Loucy (cell line): ENCODE measurements around the gene SERP1.

Source experiments
- H2AFZ ChIP-seq: fragments of 200-600 bp; sonication (generic); 2 replicates; pipeline ENCODE4 v1.6.0; 2016; ENCODE audit warnings: antibody characterized with exemption, mild to moderate bottlenecking, low read length, moderate library complexity
- H3F3A ChIP-seq: fragments of 200-600 bp; 2 replicates; pipeline ENCODE4 v1.6.0; 2016; ENCODE audit warnings: antibody characterized with exemption, low read depth, mild to moderate bottlenecking
- H3K27me3 ChIP-seq: fragments of 200-600 bp; sonication (generic); 2 replicates; pipeline ENCODE4 v1.6.1; 2014; ENCODE audit warnings: low read length, mild to moderate bottlenecking; ENCODE audit not compliant: insufficient read depth, poor library complexity, severe bottlenecking
- H3K36me3 ChIP-seq: fragments of 200-600 bp; sonication (generic); 2 replicates; pipeline ENCODE4 v1.6.1; 2016; ENCODE audit warnings: low read length; ENCODE audit not compliant: insufficient read depth
- H3K4me1 ChIP-seq: fragments of 200-600 bp; sonication (generic); 2 replicates; pipeline ENCODE4 v1.5.1; 2014; ENCODE audit warnings: low read length, mild to moderate bottlenecking; ENCODE audit not compliant: insufficient read depth, poor library complexity, severe bottlenecking
- H3K4me2 ChIP-seq: fragments of 200-600 bp; sonication (generic); 2 replicates; pipeline ENCODE4 v1.6.0; 2014; ENCODE audit warnings: antibody characterized with exemption, low read length, low read depth, mild to moderate bottlenecking; ENCODE audit not compliant: poor library complexity, severe bottlenecking
- H3K4me3 ChIP-seq: fragments of 200-600 bp; sonication (generic); 2 replicates; pipeline ENCODE4 v1.5.1; 2014; ENCODE audit warnings: low read length, mild to moderate bottlenecking, mixed read lengths; ENCODE audit not compliant: poor library complexity, severe bottlenecking
- H3K79me2 ChIP-seq: fragments of 200-600 bp; sonication (generic); 2 replicates; pipeline ENCODE4 v1.6.1; 2014; ENCODE audit warnings: low read length; ENCODE audit not compliant: insufficient read depth
- H3K9ac ChIP-seq: fragments of 200-600 bp; sonication (generic); 2 replicates; pipeline ENCODE4 v1.6.0; 2014; ENCODE audit warnings: mild to moderate bottlenecking, low read depth, low read length, moderate library complexity; ENCODE audit not compliant: poor library complexity, severe bottlenecking
- H3K9me2 ChIP-seq: fragments of 200-600 bp; sonication (generic); replicated peaks from 2 replicates; pipeline ENCODE4 v1.6.1; 2016; ENCODE audit warnings: low read depth, low read length, mixed read lengths
- H3K9me3 ChIP-seq: fragments of 200-600 bp; sonication (generic); 2 replicates; pipeline ENCODE4 v1.6.1; 2014; ENCODE audit warnings: mild to moderate bottlenecking, antibody characterized with exemption, low read length, low read depth; ENCODE audit not compliant: insufficient read depth
- H4K20me1 ChIP-seq: fragments of 200-600 bp; sonication (generic); 2 replicates; pipeline ENCODE4 v1.6.0; 2014; ENCODE audit warnings: antibody characterized with exemption, low read length, mild to moderate bottlenecking; ENCODE audit not compliant: insufficient read depth, poor library complexity, severe bottlenecking
- CTCF ChIP-seq: fragments of 200-600 bp; sonication (generic); conservative IDR thresholded peaks from 2 replicates; pipeline ENCODE4 v1.5.1; 2014; ENCODE audit warnings: mild to moderate bottlenecking, antibody characterized with exemption, low read length
- EZH2phosphoT487 ChIP-seq: fragments of 200-600 bp; IDR thresholded peaks from 2 replicates; pipeline ENCODE4 v1.6.1; 2018; ENCODE audit warnings: antibody characterized with exemption, mild to moderate bottlenecking, moderate library complexity, borderline replicate concordance

The SERP1 gene

GRCh38 chr3:150544726-150545125, 1.6 kb downstream of the SERP1 start:
- H3K9me3 ChIP-seq: no peaks in the 10 kb centered on the region
- peak overlapping the region; percentile 90 for H3K4me2 ChIP-seq
- TF ChIP-seq CTCF (no peak), EZH2phosphoT487 (no peak)
- peaks cover 58% of the 10 kb centered on the region for H3K4me1 ChIP-seq
- H3K27me3 ChIP-seq: no peaks in the 10 kb centered on the region
- H2AFZ ChIP-seq: no peak overlapping the region
- no peaks in the 10 kb centered on the region for H3K36me3 ChIP-seq
- peak overlapping the region; percentile 92 for H3K9ac ChIP-seq
- no peaks in the 10 kb centered on the region for H3F3A ChIP-seq
- peak overlapping the region; percentile 98 for H3K4me3 ChIP-seq
- H4K20me1 ChIP-seq: peaks cover 66% of the 10 kb centered on the region
- H3K79me2 ChIP-seq: peaks cover 87% of the 10 kb centered on the region
- no peaks in the 10 kb centered on the region for H3K9me2 ChIP-seq

GRCh38 chr3:150544041-150544440, 2.3 kb downstream of the SERP1 start:
- no peaks in the 10 kb centered on the region for H3K27me3 ChIP-seq
- peaks cover 66% of the 10 kb centered on the region for H4K20me1 ChIP-seq
- TF ChIP-seq EZH2phosphoT487: no peak
- TF ChIP-seq CTCF: no peak
- H3K4me3 ChIP-seq: peak overlapping the region; percentile 98
- no peak overlapping the region for H2AFZ ChIP-seq
- peaks cover 58% of the 10 kb centered on the region for H3K4me1 ChIP-seq
- no peaks in the 10 kb centered on the region for H3K9me3 ChIP-seq
- H3K36me3 ChIP-seq: no peaks in the 10 kb centered on the region
- H3K4me2 ChIP-seq: peak overlapping the region; percentile 90
- H3K79me2 ChIP-seq: peaks cover 80% of the 10 kb centered on the region
- no peaks in the 10 kb centered on the region for H3F3A ChIP-seq
- H3K9ac ChIP-seq: peak overlapping the region; percentile 92
- no peaks in the 10 kb centered on the region for H3K9me2 ChIP-seq

GRCh38 chr3:150543531-150543930, 2.8 kb downstream of the SERP1 start:
- Histone ChIP-seq H3K9ac (peak overlapping the region; percentile 92), H2AFZ (no peak overlapping the region), H3K9me2 (no peaks in the 10 kb centered on the region), H3K79me2 (peaks cover 75% of the 10 kb centered on the region), H3K4me3 (peak overlapping the region; percentile 98), H3K4me2 (peak overlapping the region; percentile 90), H3K4me1 (peaks cover 57% of the 10 kb centered on the region), H3K9me3 (no peaks in the 10 kb centered on the region), H3F3A (no peaks in the 10 kb centered on the region), H4K20me1 (peaks cover 66% of the 10 kb centered on the region), H3K36me3 (no peaks in the 10 kb centered on the region), H3K27me3 (no peaks in the 10 kb centered on the region)
- TF ChIP-seq EZH2phosphoT487 (no peak), CTCF (no peak)
